H7 (cell line): ENCODE results near the gene GNA14. TPM values are rescaled to one million over a fixed set of nuclear protein-coding genes. Genes with fewer than 3 reads are reported as not detected.

Experiments used
- DNase-seq: peaks from one replicate; pipeline ENCODE4 v3.0.0; 2012
- H3K27me3 ChIP-seq: 2 replicates; pipeline ENCODE4 v1.6.0; 2011; ENCODE audit warnings: mild to moderate bottlenecking, low read length; ENCODE audit not compliant: control insufficient read depth, insufficient read depth
- H3K36me3 ChIP-seq: replicated peaks from 2 replicates; pipeline ENCODE4 v1.5.1; 2011; ENCODE audit warnings: low read length; ENCODE audit not compliant: control insufficient read depth, insufficient read depth
- H3K4me3 ChIP-seq: 2 replicates; pipeline ENCODE4 v1.5.1; 2011; ENCODE audit warnings: low read depth, mild to moderate bottlenecking, control low read depth, low read length, moderate library complexity; ENCODE audit not compliant: insufficient read depth
- total RNA-seq: library from RNA; depleted of rRNA; stranded (reverse); fragments of >200 nt; shearing (Covaris generic); gene quantifications from 2 replicates; pipeline ENCODE4 v1.2.3, GENCODE V29; 2014

GNA14 gene
- total RNA-seq, 1 experiment from 2014 or later = 5.5 TPM

- H3K36me3 ChIP-seq = no peaks in the 10 kb centered on the region; the same call in 1 of the 2 replicates
- H3K27me3 ChIP-seq = no peaks in the 10 kb centered on the region; the same call in 1 of the 2 replicates
- no peak overlapping the region for H3K4me3 ChIP-seq
- no peak for DNase-seq
These were observed 131.3 kb downstream of the GNA14 start for GRCh38 chr9:77516781-77517180.

- Histone ChIP-seq H3K27me3 (no peaks in the 10 kb centered on the region; the same call in 1 of the 2 replicates), H3K36me3 (no peaks in the 10 kb centered on the region; the same call in 1 of the 2 replicates), H3K4me3 (no peak overlapping the region)
- DNase-seq = no peak
These were observed 133.0 kb downstream of the GNA14 start for GRCh38 chr9:77514886-77515711.

- Histone ChIP-seq H3K4me3 (no peak overlapping the region), H3K36me3 (no peaks in the 10 kb centered on the region; the same call in 1 of the 2 replicates), H3K27me3 (no peaks in the 10 kb centered on the region; the same call in 1 of the 2 replicates)
- no peak for DNase-seq
These were observed 134.7 kb downstream of the GNA14 start for GRCh38 chr9:77513457-77513856.

- no peaks in the 10 kb centered on the region; the same call in 1 of the 2 replicates for H3K36me3 ChIP-seq
- H3K4me3 ChIP-seq = no peak overlapping the region
- no peak for DNase-seq
- H3K27me3 ChIP-seq = no peaks in the 10 kb centered on the region; the same call in 1 of the 2 replicates
These were observed 135.2 kb downstream of the GNA14 start for GRCh38 chr9:77512876-77513275.

GRCh38 chr9:77511525-77511924 is 136.6 kb downstream of the GNA14 start:
- no peaks in the 10 kb centered on the region; the same call in 1 of the 2 replicates for H3K36me3 ChIP-seq
- DNase-seq = no peak
- no peaks in the 10 kb centered on the region; the same call in 1 of the 2 replicates for H3K27me3 ChIP-seq
- H3K4me3 ChIP-seq = no peak overlapping the region

DNA sequence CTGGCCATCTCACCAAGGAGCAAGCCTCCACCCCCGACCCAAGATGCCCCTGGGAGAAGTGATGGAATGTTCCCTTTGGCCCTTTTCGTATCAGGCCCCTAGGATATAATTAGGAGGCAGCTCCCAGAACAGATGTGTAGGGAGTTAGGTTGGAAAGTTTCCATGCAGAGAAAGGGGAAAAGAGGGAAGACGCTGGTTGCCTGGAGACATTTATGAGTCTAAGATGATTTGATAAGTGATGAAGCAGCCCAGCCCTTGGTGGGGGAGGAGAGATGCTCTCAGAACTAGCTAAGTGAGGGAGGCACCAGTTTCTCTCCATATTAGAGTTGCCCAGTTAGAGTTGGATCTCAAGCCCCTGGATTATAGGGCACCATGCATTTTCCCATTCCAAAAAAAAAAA is 137.5 kb downstream of the GNA14 start:
- DNase-seq = no peak
- Histone ChIP-seq H3K27me3 (no peaks in the 10 kb centered on the region; the same call in 1 of the 2 replicates), H3K36me3 (no peaks in the 10 kb centered on the region; the same call in 1 of the 2 replicates), H3K4me3 (no peak overlapping the region)

- Histone ChIP-seq H3K36me3 (no peaks in the 10 kb centered on the region), H3K4me3 (no peak overlapping the region), H3K27me3 (no peaks in the 10 kb centered on the region)
- no peak for DNase-seq
These were observed 139.7 kb downstream of the GNA14 start for GRCh38 chr9:77508396-77508795.

GRCh38 chr9:77507212-77507961 is 140.7 kb downstream of the GNA14 start:
- no peaks in the 10 kb centered on the region for H3K36me3 ChIP-seq
- no peak overlapping the region for H3K4me3 ChIP-seq
- no peak for DNase-seq
- H3K27me3 ChIP-seq = no peaks in the 10 kb centered on the region

DNA sequence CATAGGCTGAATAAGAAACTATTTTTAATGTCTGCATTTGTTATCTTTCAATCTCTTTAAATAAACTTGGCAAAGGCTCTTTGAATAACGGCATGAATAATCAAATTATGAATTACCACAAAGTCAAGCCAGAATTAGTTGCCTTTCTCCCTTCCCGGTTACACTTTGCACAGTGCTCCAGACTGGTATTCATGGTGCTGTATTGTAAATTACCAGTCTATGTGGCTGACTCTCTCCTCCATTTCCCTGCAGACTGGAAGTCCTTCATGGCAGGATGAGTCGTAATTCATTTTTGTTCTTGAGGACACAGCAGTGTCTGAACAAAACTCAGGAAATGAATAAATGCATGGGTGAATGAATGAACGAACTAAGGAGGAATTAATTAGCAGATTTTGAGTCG is 142.9 kb downstream of the GNA14 start:
- Histone ChIP-seq H3K4me3 (no peak overlapping the region), H3K27me3 (no peaks in the 10 kb centered on the region), H3K36me3 (no peaks in the 10 kb centered on the region)
- DNase-seq = no peak

- Histone ChIP-seq H3K4me3 (no peak overlapping the region), H3K36me3 (no peaks in the 10 kb centered on the region), H3K27me3 (no peaks in the 10 kb centered on the region)
- DNase-seq = no peak
These were observed 145.6 kb downstream of the GNA14 start for GRCh38 chr9:77502568-77502967.

DNA sequence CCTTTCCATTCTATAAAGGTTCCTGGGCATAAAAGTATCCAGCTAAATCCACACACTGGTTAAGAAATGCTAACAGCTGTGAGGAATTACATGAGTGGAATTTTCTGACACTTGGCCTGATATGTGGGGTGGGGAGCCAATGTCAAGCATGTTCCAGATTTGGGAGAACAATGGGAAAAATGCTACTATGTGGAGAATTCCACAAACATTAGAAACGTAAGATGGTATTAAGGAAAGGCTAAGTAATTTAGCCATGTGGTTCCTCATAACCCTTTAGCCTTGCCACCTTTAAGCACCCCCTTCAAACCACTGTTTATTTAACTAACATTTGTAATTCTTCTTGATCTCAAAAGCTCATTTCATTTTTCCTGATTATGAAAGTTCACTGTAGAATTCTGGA is 149.2 kb downstream of the GNA14 start:
- DNase-seq = no peak

GRCh38 chr9:77497322-77498198 is 150.6 kb downstream of the GNA14 start:
- no peak for DNase-seq
- Histone ChIP-seq H3K4me3 (no peak overlapping the region), H3K36me3 (no peaks in the 10 kb centered on the region)

More for the DNA sequence above, 149.2 kb downstream of the GNA14 start:
- no peaks in the 10 kb centered on the region for H3K27me3 ChIP-seq
- H3K36me3 ChIP-seq = no peaks in the 10 kb centered on the region
- no peak overlapping the region for H3K4me3 ChIP-seq

DNA sequence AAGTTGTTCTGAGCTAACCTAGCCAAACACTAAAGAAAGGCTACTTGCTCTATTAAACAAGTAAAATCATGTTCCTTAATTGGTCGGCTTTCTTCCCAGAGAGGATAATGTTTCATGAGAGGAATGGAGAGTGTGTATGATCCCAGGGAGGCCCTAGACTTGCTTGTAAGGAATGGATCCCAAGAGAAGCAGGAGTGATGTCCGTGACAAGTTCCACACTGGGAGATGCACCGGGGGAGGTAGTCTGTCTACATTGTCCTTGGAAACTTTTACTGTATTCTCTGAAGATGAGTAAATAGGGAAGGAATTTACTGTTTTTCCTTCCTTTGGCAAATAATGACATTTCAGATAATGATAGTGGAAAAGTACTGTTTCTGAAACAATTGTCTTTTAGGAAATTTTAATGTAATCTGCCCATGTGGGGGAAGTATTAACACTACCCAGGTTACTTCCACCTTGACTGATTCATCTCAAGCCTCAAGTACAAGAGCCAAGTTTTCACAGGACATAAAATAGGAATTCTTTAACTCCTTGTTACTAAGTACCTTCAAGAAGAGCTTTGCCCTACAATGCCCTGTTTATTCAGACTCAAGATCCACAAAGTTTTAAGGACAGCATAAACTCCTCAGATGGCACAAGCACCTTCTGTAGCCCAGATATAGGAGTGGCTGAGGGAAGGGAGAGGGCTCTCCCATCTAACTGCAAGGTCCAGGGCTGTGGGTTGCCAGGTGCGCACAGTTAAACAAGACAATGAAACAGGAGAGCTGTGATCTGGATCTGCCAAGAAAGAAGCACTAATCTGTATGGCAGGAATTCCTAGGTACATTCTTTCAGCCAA is 152.1 kb downstream of the GNA14 start:
- no peak overlapping the region for H3K4me3 ChIP-seq
- DNase-seq = no peak
- H3K36me3 ChIP-seq = no peaks in the 10 kb centered on the region
- H3K27me3 ChIP-seq = no peaks in the 10 kb centered on the region

More at GRCh38 chr9:77497322-77498198, 150.6 kb downstream of the GNA14 start:
- no peaks in the 10 kb centered on the region for H3K27me3 ChIP-seq
